ENCODE results near the gene MYO1D.

The MYO1D gene

DNA sequence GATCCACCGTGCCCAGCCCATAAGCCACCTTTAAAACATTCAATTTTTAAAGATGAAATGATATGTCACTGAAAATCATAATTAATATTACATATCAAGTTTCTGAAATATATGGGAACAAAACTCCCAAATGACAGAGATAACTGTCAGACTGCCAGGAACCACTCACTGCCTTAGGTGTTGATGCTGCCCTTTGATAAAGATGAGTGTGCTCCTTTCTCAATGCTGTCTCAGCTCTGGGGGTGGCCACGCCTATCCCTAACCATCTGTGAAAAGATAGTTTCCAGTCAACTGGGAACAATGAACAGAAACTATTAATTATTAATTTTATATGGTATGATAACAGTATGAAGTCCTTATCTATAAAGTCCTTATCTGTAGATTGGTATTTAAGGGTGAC lies 177.7 kb downstream of the MYO1D start:
- Histone ChIP-seq H3K4me1 (no peaks in the 10 kb centered on the region), H3K4me3 (ENCODE audit: low read depth, low read length) (no peak overlapping the region), H3K9me3 (no peaks in the 10 kb centered on the region), H3K36me3 (no peaks in the 10 kb centered on the region), H3K27me3 (no peaks in the 10 kb centered on the region)
- TF ChIP-seq, protein P1, sequence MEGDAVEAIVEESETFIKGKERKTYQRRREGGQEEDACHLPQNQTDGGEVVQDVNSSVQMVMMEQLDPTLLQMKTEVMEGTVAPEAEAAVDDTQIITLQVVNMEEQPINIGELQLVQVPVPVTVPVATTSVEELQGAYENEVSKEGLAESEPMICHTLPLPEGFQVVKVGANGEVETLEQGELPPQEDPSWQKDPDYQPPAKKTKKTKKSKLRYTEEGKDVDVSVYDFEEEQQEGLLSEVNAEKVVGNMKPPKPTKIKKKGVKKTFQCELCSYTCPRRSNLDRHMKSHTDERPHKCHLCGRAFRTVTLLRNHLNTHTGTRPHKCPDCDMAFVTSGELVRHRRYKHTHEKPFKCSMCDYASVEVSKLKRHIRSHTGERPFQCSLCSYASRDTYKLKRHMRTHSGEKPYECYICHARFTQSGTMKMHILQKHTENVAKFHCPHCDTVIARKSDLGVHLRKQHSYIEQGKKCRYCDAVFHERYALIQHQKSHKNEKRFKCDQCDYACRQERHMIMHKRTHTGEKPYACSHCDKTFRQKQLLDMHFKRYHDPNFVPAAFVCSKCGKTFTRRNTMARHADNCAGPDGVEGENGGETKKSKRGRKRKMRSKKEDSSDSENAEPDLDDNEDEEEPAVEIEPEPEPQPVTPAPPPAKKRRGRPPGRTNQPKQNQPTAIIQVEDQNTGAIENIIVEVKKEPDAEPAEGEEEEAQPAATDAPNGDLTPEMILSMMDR (IDR thresholded peaks at IDR 0.05; ENCODE audit: low read depth, low read length): no peak
- no peak for DNase-seq

DNA sequence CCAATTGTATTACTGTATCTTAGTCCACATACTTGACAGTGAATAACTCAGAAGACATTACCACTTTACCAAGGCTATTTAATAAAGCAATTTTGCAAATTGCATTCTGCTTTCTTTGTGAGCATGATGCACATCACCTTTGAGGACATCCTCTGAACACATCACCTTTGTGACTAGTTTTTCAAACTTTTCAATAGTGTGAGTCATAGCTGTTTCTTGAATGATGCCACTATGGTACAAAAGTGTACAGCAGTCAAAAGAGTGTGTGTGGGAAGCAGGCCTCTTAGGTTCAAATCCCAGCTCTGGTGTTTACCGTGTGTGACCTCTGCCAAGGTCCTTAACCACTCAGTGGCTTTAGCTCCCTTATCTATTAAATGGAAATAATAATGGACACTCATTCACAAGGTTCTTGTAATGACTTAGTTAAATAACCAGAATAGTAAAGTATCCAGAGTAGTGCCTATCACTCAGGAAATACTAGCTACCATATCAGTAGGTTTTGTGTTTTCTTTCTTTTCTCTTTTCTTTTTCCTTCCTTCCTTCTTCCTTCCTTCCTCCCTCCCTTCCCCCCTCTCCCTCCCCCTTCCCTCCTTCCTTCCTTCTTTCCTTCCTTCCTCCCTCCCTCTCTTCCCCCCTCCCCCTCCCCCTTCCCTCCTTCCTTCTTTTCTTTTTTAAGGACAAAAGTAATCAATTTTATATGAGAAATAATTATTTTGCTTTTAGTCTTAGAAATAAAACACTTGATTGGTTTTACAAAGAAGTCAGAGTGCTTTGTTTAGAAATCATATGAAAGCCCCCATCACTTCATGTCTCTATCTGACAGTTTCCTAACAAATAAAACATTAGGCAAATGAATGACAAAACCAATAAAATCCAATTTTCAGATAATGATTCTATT lies 178.9 kb downstream of the MYO1D start:
- DNase-seq: no peak
- Histone ChIP-seq H3K27me3 (no peaks in the 10 kb centered on the region), H3K4me1 (no peaks in the 10 kb centered on the region), H3K4me3 (ENCODE audit: low read depth, low read length) (no peak overlapping the region), H3K9me3 (no peaks in the 10 kb centered on the region), H3K36me3 (no peaks in the 10 kb centered on the region)
- TF ChIP-seq, protein P1 (IDR thresholded peaks at IDR 0.05; ENCODE audit: low read depth, low read length): no peak

DNA sequence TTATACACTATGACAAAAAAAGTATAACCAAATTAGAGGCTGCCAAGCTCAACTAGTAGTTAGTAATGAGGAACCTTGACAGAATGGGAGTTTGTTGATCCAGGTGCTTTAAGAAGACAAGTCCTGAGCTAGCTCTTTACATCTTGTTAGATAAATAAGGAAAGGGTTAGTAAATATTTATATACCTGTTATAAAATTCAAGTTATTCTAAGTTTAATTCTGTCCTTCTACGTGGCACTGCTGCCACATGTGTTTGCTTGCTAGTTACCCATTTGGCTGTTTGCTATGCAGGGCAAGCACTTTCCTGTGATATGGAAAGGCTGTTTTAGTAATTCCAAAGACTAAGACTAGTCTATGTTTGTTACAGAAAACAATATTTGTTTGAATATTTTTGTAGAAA lies 180.5 kb downstream of the MYO1D start:
- no peak overlapping the region for H3K4me3 ChIP-seq (ENCODE audit: low read depth, low read length)
- TF ChIP-seq, protein P1 (IDR thresholded peaks at IDR 0.05; ENCODE audit: low read depth, low read length): no peak
- no peaks in the 10 kb centered on the region for H3K36me3 ChIP-seq
- no peaks in the 10 kb centered on the region for H3K4me1 ChIP-seq
- no peaks in the 10 kb centered on the region for H3K9me3 ChIP-seq
- H3K27me3 ChIP-seq: no peaks in the 10 kb centered on the region
- DNase-seq: no peak

DNA sequence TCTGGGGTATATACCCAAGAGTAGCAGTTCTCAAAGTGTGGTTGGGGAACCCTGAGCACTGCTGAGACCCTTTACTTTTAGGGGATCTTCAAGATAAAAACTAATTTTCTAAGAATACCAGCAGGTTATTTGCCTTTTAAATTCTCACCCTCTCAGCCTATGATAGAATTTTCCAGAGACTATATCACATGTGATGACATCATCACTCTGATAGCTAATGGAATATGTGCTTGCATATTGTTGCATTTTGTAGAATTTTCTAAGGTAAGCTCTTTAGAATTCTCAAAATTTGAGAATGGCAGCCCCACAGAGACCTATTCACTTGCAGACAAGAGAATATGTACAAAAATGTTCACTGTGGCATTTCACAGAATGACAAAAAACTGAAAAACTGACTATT lies 181.1 kb downstream of the MYO1D start:
- Histone ChIP-seq H3K4me1 (no peaks in the 10 kb centered on the region), H3K27me3 (no peaks in the 10 kb centered on the region), H3K36me3 (no peaks in the 10 kb centered on the region), H3K9me3 (no peaks in the 10 kb centered on the region), H3K4me3 (ENCODE audit: low read depth, low read length) (no peak overlapping the region)
- DNase-seq: no peak
- TF ChIP-seq, protein P1 (IDR thresholded peaks at IDR 0.05; ENCODE audit: low read depth, low read length): no peak

DNA sequence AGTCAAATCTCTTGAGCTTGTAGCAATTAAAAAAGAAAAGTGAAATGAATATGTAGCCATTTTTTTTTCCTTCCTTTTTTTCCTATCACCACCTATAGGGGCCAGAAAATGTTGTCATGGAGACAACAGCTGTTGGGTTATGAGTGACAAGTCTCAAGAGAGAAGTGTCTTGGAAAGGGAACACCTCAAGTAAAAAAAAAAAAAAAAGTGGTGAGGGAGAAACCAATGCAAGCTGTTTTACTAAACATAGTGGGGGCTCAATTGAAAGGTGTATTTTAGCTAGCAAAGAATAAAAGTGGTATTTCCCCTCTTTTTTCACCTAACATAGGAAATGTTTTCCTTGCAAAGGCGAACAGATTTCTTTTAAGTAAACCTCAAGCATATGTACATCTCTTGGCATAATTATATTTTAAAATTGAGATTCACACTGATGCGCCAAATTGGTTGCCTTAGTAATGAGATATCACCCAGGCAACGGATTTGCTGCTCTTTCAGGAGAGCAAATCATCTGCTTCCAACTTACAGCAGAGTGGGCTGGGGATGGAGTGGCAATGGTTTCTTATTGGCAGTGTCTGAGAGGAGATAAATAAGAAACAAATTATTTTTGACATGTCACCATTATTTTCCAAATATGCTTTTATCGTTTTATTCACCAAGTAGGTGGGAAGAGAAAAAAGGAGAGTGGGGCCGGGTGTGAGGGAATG lies 183.6 kb downstream of the MYO1D start:
- DNase-seq: no peak
- Histone ChIP-seq H3K36me3 (no peaks in the 10 kb centered on the region), H3K9me3 (no peaks in the 10 kb centered on the region), H3K27me3 (no peaks in the 10 kb centered on the region), H3K4me1 (no peaks in the 10 kb centered on the region), H3K4me3 (ENCODE audit: low read depth, low read length) (no peak overlapping the region)
- TF ChIP-seq, protein P1 (IDR thresholded peaks at IDR 0.05; ENCODE audit: low read depth, low read length): no peak

DNA sequence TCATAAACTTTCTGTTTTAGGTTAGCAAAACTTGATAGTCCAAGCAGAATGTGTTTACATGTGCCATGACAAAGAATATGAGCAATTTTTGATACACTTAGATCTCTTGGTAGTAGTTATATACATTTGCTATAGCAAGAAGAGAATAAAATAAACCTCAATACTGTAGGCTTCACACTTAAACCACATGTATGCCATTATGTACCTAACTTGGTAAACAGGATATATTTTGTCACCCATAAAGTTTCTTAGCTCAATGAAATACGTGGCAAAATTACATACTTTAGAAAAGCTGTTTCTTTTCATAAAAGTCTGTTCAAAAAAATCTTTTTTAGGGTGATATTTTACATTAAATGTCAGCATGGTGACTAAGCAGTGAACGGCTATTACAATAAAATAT lies 184.7 kb downstream of the MYO1D start:
- Histone ChIP-seq H3K9me3 (no peaks in the 10 kb centered on the region), H3K4me1 (no peaks in the 10 kb centered on the region), H3K36me3 (no peaks in the 10 kb centered on the region), H3K27me3 (no peaks in the 10 kb centered on the region), H3K4me3 (ENCODE audit: low read depth, low read length) (no peak overlapping the region)
- no peak for DNase-seq
- TF ChIP-seq, protein P1 (IDR thresholded peaks at IDR 0.05; ENCODE audit: low read depth, low read length): no peak
